HEK293 (cell line): Measurements from ENCODE around the gene HMX2.

Experiments
- CTCF ChIA-PET: fragments of 350-600 bp; formaldehyde crosslinking; extraction: SDS; loops from one replicate; lab custom pipeline; 2021; ENCODE audit warnings: antibody characterized with exemption; lab: Yijun Ruan, JAX
- POLR2A ChIA-PET: fragments of 300-600 bp; formaldehyde crosslinking; extraction: SDS; loops from one replicate; lab custom pipeline; 2020; ENCODE audit warnings: antibody characterized with exemption, inconsistent platforms; lab: Yijun Ruan, JAX
- H3K27ac ChIP-seq: fragments of 200-500 bp; sonication (Bioruptor generic); 2 replicates; pipeline ENCODE4 v1.5.1; 2014; ENCODE audit warnings: low read depth, low read length, control low read depth, inconsistent platforms; ENCODE audit errors: extremely low read depth
- H3K36me3 ChIP-seq, 2 experiments: fragments of 200-500 bp in 1 of 2; sonication (Bioruptor generic) in 1 of 2; 1 replicate in 1 of 2; 2 replicates in 1 of 2; pipeline ENCODE4 v1.5.1; 2014 to 2017; ENCODE audit warnings: inconsistent platforms in 2 of 2, low read length in 2 of 2; ENCODE audit not compliant: control insufficient read depth in 2 of 2, insufficient read depth in 1 of 2
- H3K4me1 ChIP-seq: fragments of 200-500 bp; sonication (Bioruptor generic); 2 replicates; pipeline ENCODE4 v1.5.1; 2014; ENCODE audit warnings: mild to moderate bottlenecking, low read length, inconsistent platforms; ENCODE audit not compliant: control insufficient read depth, insufficient read depth
- H3K4me3 ChIP-seq: 2 replicates; pipeline ENCODE4 v1.5.1; 2011; ENCODE audit warnings: low read depth, mild to moderate bottlenecking, control low read depth, low read length, moderate library complexity
- H3K9me3 ChIP-seq: fragments of 200-500 bp; sonication (Bioruptor generic); 2 replicates; pipeline ENCODE4 v1.5.1; 2014; ENCODE audit warnings: low read depth, low read length, inconsistent platforms; ENCODE audit not compliant: control insufficient read depth, insufficient read depth
- HOXA7 ChIP-seq: sonication (generic); formaldehyde crosslinking; IDR thresholded peaks from 2 replicates; pipeline ENCODE4 v1.8.1; 2022; ENCODE audit warnings: missing genetic modification reagents, borderline replicate concordance
- OVOL3 ChIP-seq: fragments of 450-650 bp; formaldehyde crosslinking; IDR thresholded peaks from 2 replicates; pipeline ENCODE4 v1.5.1; 2016; ENCODE audit warnings: missing biosample characterization, missing genetic modification characterization
- ZBTB1 ChIP-seq: fragments of 450-650 bp; formaldehyde crosslinking; IDR thresholded peaks from 2 replicates; pipeline ENCODE4 v1.5.1; 2016; ENCODE audit warnings: missing biosample characterization, missing genetic modification characterization
- ZFP37 ChIP-seq: fragments of 450-650 bp; formaldehyde crosslinking; IDR thresholded peaks from 2 replicates; pipeline ENCODE4 v1.5.1; 2016; ENCODE audit warnings: missing biosample characterization, missing genetic modification characterization
- ZNF10 ChIP-seq: fragments of 450-650 bp; formaldehyde crosslinking; IDR thresholded peaks from 2 replicates; pipeline ENCODE4 v1.5.1; 2017; ENCODE audit warnings: missing biosample characterization, missing genetic modification characterization
- ZNF138 ChIP-seq: fragments of 450-650 bp; formaldehyde crosslinking; IDR thresholded peaks from 2 replicates; pipeline ENCODE4 v1.5.1; 2016; ENCODE audit warnings: missing biosample characterization, missing genetic modification characterization, borderline replicate concordance
- ZNF157 ChIP-seq: fragments of 450-650 bp; formaldehyde crosslinking; IDR thresholded peaks from 2 replicates; pipeline ENCODE4 v1.5.1; 2016; ENCODE audit warnings: missing biosample characterization, missing genetic modification characterization
- ZNF175 ChIP-seq: fragments of 450-650 bp; formaldehyde crosslinking; IDR thresholded peaks from 2 replicates; pipeline ENCODE4 v1.5.1; 2016; ENCODE audit warnings: missing biosample characterization, missing genetic modification characterization
- ZNF24 ChIP-seq: fragments of 450-650 bp; formaldehyde crosslinking; IDR thresholded peaks from 2 replicates; pipeline ENCODE4 v1.5.1; 2016; ENCODE audit warnings: missing biosample characterization, missing genetic modification characterization
- ZNF404 ChIP-seq: fragments of 450-650 bp; formaldehyde crosslinking; IDR thresholded peaks from 2 replicates; pipeline ENCODE4 v1.5.1; 2017; ENCODE audit warnings: missing biosample characterization, missing genetic modification characterization
- ZNF433 ChIP-seq: fragments of 450-650 bp; formaldehyde crosslinking; IDR thresholded peaks from 2 replicates; pipeline ENCODE4 v1.5.1; 2016; ENCODE audit warnings: missing biosample characterization, missing genetic modification characterization, low read depth
- ZNF529 ChIP-seq: fragments of 450-650 bp; formaldehyde crosslinking; IDR thresholded peaks from 2 replicates; pipeline ENCODE4 v1.5.1; 2017; ENCODE audit warnings: missing genetic modification characterization, missing biosample characterization; ENCODE audit not compliant: insufficient replicate concordance
- ZNF600 ChIP-seq: fragments of 450-650 bp; formaldehyde crosslinking; IDR thresholded peaks from 2 replicates; pipeline ENCODE4 v1.5.1; 2016; ENCODE audit warnings: missing biosample characterization, missing genetic modification characterization
- ZNF747 ChIP-seq: fragments of 450-650 bp; formaldehyde crosslinking; IDR thresholded peaks from 2 replicates; pipeline ENCODE4 v1.5.1; 2016; ENCODE audit warnings: missing biosample characterization, missing genetic modification characterization
- ZNF785 ChIP-seq: fragments of 450-650 bp; formaldehyde crosslinking; IDR thresholded peaks from 2 replicates; pipeline ENCODE4 v1.5.1; 2016; ENCODE audit warnings: missing biosample characterization, missing genetic modification characterization
- ZNF843 ChIP-seq: fragments of 450-650 bp; formaldehyde crosslinking; IDR thresholded peaks from 2 replicates; pipeline ENCODE4 v1.5.1; 2016; ENCODE audit warnings: missing biosample characterization, missing genetic modification characterization
- ZSCAN16 ChIP-seq: fragments of 450-650 bp; formaldehyde crosslinking; IDR thresholded peaks from 2 replicates; pipeline ENCODE4 v1.5.1; 2016; ENCODE audit warnings: missing biosample characterization, missing genetic modification characterization
- TF ChIP-seq, protein P1 (sequence below): fragments of 450-650 bp; formaldehyde crosslinking; IDR thresholded peaks from 2 replicates; pipeline ENCODE4 v1.5.1; 2016; ENCODE audit warnings: missing biosample characterization, missing genetic modification characterization
- TF ChIP-seq, protein P2 (sequence below): fragments of 450-650 bp; formaldehyde crosslinking; IDR thresholded peaks from 2 replicates; pipeline ENCODE4 v1.5.1; 2016; ENCODE audit warnings: missing biosample characterization, missing genetic modification characterization
- TF ChIP-seq, protein P3 (sequence below): fragments of 450-650 bp; formaldehyde crosslinking; IDR thresholded peaks from 2 replicates; pipeline ENCODE4 v1.5.1; 2016; ENCODE audit warnings: missing biosample characterization, missing genetic modification characterization

HMX2 gene

DNA sequence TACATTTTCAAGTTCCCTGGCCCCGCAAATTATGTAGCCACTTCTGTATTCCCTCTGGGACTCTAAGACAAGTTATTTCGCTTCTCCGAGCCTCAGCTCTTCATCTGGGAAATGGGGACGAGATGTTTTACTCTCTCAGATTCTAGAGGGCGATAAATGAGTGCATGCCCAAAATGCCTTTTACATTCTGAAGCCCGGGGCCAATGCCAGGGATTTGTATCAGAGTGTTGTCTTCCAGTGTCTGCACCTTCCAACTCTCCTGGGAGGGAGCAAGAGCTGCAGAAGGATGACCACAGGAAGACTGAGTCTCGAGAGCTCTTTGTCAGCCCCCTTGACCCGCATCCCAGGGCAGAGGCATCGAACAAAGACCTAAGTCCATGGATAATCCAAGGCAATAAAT, 46.1 kb downstream of the HMX2 start:
- ChIA-PET CTCF (no interaction called here), POLR2A (no interaction called here)
- peaks cover 0 to 6% of the 10 kb centered on the region in 2 experiments; a peak in 1 of 3 replicates for H3K36me3 ChIP-seq
- no peaks in the 10 kb centered on the region for H3K4me1 ChIP-seq
- H3K4me3 ChIP-seq, result no peak overlapping the region
- no peaks in the 10 kb centered on the region for H3K9me3 ChIP-seq
- TF ChIP-seq HOXA7, result no peak
- no peak for TF ChIP-seq OVOL3
- TF ChIP-seq, protein P1, sequence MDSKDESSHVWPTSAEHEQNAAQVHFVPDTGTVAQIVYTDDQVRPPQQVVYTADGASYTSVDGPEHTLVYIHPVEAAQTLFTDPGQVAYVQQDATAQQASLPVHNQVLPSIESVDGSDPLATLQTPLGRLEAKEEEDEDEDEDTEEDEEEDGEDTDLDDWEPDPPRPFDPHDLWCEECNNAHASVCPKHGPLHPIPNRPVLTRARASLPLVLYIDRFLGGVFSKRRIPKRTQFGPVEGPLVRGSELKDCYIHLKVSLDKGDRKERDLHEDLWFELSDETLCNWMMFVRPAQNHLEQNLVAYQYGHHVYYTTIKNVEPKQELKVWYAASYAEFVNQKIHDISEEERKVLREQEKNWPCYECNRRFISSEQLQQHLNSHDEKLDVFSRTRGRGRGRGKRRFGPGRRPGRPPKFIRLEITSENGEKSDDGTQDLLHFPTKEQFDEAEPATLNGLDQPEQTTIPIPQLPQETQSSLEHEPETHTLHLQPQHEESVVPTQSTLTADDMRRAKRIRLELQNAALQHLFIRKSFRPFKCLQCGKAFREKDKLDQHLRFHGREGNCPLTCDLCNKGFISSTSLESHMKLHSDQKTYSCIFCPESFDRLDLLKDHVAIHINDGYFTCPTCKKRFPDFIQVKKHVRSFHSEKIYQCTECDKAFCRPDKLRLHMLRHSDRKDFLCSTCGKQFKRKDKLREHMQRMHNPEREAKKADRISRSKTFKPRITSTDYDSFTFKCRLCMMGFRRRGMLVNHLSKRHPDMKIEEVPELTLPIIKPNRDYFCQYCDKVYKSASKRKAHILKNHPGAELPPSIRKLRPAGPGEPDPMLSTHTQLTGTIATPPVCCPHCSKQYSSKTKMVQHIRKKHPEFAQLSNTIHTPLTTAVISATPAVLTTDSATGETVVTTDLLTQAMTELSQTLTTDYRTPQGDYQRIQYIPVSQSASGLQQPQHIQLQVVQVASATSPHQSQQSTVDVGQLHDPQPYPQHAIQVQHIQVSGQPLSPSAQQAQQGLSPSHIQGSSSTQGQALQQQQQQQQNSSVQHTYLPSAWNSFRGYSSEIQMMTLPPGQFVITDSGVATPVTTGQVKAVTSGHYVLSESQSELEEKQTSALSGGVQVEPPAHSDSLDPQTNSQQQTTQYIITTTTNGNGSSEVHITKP, result no peak
- TF ChIP-seq ZNF157 (tag by site-specific recombination), result no peak
- TF ChIP-seq ZNF529 (tag by site-specific recombination), result no peak
- TF ChIP-seq ZNF433, result no peak
- TF ChIP-seq ZNF24 (tag by site-specific recombination), result no peak
- no peak for TF ChIP-seq ZNF175 (tag by site-specific recombination)
- no peak for TF ChIP-seq ZSCAN16
- no peak for TF ChIP-seq ZNF404 (tag by site-specific recombination)
- TF ChIP-seq ZNF747 (tag by site-specific recombination), result no peak
- TF ChIP-seq, protein P2, sequence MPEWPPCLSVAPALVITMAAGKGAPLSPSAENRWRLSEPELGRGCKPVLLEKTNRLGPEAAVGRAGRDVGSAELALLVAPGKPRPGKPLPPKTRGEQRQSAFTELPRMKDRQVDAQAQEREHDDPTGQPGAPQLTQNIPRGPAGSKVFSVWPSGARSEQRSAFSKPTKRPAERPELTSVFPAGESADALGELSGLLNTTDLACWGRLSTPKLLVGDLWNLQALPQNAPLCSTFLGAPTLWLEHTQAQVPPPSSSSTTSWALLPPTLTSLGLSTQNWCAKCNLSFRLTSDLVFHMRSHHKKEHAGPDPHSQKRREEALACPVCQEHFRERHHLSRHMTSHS (tag by site-specific recombination), result no peak
- no peak for TF ChIP-seq ZNF138 (tag by site-specific recombination)
- no peak for TF ChIP-seq ZNF785 (tag by site-specific recombination)
- no peak for TF ChIP-seq ZBTB1 (tag by site-specific recombination)
- TF ChIP-seq ZNF10 (tag by site-specific recombination), result no peak
- TF ChIP-seq ZNF600, result no peak
- no peak for TF ChIP-seq ZFP37
- TF ChIP-seq, protein P3, sequence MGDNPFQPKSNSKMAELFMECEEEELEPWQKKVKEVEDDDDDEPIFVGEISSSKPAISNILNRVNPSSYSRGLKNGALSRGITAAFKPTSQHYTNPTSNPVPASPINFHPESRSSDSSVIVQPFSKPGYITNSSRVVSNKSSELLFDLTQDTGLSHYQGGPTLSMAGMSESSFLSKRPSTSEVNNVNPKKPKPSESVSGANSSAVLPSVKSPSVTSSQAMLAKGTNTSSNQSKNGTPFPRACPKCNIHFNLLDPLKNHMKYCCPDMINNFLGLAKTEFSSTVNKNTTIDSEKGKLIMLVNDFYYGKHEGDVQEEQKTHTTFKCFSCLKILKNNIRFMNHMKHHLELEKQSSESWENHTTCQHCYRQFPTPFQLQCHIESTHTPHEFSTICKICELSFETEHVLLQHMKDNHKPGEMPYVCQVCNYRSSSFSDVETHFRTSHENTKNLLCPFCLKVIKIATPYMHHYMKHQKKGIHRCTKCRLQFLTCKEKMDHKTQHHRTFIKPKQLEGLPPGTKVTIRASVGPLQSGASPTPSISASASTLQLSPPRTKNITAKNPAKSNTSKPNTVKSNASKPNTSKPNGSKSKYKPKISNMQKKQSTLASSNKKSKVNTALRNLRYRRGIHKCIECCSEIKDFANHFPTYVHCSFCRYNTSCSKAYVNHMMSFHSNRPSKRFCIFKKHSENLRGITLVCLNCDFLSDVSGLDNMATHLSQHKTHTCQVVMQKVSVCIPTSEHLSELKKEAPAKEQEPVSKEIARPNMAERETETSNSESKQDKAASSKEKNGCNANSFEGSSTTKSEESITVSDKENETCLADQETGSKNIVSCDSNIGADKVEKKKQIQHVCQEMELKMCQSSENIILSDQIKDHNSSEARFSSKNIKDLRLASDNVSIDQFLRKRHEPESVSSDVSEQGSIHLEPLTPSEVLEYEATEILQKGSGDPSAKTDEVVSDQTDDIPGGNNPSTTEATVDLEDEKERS, result no peak
- TF ChIP-seq ZNF843, result no peak
- no peak overlapping the region for H3K27ac ChIP-seq
